NT2/D1 (cell line): Measurements from ENCODE around the gene OR10Z1.

Source experiments
- SUZ12 ChIP-seq: IDR thresholded peaks from 2 replicates; pipeline ENCODE4 v1.6.1; 2011; ENCODE audit not compliant: insufficient read length, insufficient read depth; ENCODE audit errors: extremely low read depth
- ZNF274 ChIP-seq: IDR thresholded peaks from 2 replicates; pipeline ENCODE4 v1.6.1; 2011; ENCODE audit warnings: mild to moderate bottlenecking, low read depth, low read length

GRCh38 chr1:158607296-158607695 lies 2.2 kb downstream of the OR10Z1 start:
- TF ChIP-seq ZNF274, result no peak
- no peak for TF ChIP-seq SUZ12
